VCaP (cell line): Measurements from ENCODE around the gene ZMIZ1.
"Not testable (repeated sequence)": the region's sequence is repeated elsewhere in the genome, so short reads cannot be mapped to it uniquely, and the experiment has no call there.

ENCODE experiments used
- H3K27ac ChIP-seq: fragments of 450-650 bp; 2 replicates; pipeline ENCODE4 v1.5.1; 2017
- CTCF ChIP-seq: fragments of 450-650 bp; conservative IDR thresholded peaks from 2 replicates; pipeline ENCODE4 v1.5.1; 2017; ENCODE audit warnings: mild to moderate bottlenecking, moderate library complexity

ZMIZ1 gene

DNA sequence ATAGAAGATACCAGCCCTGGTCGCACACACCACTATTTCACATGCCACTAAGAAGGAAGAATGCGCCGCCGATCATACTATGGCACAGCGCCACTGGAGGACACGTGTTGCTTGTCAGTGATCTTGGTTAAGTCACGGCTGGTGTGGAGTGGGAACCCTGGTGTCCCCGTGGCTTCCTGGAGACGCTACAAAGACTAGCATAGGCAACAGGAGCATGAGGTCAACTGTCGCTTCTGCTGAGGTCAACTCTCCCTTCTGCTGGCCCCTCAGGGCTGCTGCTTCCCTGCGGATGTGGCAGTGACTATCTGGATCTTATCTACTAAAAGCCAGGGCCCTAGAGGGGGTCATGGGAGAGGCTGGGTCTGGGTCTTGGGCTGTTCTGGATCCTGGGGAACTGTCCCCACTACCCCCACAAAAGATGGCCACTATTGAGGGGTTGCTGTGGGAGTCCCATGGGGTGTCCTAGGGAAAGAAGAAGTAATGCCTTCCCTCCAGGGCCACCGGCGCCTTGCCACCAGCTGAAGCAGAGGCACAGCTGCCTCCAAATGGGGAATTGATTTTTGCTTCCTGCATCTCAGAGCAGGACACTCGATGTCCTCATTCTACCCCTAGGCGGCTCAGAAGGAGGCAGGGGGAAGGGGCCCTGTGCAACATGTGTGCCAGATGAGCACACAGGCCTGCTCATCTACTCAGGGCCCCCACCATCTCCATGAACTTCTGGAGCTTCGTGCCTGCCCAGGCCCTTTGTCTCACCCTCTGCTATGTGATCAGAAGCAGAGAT is 201.9 kb downstream of the ZMIZ1 start:
- TF ChIP-seq CTCF = no peak
- no peak overlapping the region for H3K27ac ChIP-seq

GRCh38 chr10:79272353-79272752 is 203.6 kb downstream of the ZMIZ1 start:
- TF ChIP-seq CTCF = no peak
- no peak overlapping the region for H3K27ac ChIP-seq

DNA sequence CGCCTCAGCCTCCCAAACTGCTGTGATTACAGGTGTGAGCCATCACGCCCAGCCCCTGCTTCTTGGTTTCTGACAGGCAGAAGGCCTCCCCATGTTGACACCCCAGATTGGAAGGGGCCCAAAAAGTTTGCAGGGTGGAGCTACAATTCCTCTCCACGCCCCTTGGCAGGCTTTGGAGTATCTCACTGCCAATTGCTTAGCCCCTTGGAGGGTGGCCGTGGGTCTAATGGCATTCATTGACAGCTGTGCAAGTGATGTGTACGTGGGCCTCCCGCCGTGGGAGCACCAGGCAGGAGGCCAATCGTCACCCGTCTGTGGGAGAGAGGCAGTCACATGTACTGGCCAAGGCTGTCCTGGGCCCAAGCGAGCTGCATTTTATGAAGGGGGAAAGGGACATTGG is 204.8 kb downstream of the ZMIZ1 start:
- H3K27ac ChIP-seq = no peak overlapping the region
- no peak for TF ChIP-seq CTCF

GRCh38 chr10:79274279-79275104 is 205.7 kb downstream of the ZMIZ1 start:
- TF ChIP-seq CTCF = no peak
- H3K27ac ChIP-seq = no peak overlapping the region

DNA sequence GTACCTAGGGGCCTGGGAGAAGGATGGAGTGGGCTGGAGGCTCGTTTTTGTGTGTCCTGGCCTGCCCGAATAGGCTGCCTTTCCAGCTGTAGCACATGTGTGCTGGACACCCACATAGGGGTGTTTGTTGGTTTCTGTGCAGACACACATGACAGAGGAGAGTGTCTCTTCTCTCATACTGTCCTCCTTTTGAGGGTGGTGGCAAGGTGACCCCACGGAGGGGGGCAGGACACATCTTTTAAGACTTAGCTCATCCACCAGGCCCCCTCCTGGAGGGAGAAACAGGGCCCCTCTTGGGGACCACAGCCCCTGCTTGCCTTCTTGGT is 206.3 kb downstream of the ZMIZ1 start:
- no peak overlapping the region for H3K27ac ChIP-seq
- no peak for TF ChIP-seq CTCF

DNA sequence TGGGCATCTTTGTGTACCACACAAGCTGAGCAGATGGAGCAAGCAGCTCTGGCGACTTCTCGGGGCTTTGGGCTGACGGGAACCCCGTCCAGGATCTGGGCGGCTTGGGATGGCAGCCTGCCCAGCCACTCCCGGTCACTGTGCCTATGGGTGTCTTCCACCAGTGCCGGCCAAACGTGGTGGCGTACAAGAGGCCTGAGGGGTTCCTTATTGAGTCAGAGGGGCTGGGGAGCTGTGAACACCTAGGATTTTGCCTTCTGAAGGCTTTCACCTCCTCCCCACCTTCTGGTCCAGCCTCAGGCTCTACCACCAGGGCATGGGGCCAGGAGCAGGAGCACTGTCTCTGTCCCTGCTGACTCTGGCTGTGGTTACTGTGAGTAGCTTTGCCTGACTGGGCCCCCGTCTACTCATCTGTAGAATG is 206.7 kb downstream of the ZMIZ1 start:
- no peak for TF ChIP-seq CTCF
- no peak overlapping the region for H3K27ac ChIP-seq

- TF ChIP-seq CTCF = no peak
- no peak overlapping the region for H3K27ac ChIP-seq
Observed at GRCh38 chr10:79277579-79278269, 209.0 kb downstream of the ZMIZ1 start.

DNA sequence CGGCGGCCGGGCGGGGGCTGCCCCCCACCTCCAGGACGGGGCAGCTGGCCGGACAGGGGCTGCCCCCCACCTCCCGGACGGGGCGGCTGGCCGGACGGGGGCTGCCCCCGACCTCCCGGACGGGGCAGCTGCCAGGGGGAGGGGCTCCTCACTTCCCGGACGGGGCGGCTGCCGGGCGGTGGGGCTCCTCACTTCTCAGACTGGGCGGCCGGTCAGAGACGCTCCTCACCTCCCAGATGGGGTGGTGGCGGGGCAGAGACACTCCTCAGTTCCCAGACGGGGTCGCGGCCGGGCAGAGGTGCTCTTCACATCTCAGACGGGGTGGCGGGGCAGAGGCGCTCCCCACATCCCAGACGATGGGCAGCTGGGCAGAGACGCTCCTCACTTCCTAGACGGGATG is 210.3 kb downstream of the ZMIZ1 start:
- H3K27ac ChIP-seq = not testable (repeated sequence)
